Hepatocyte (in vitro differentiated cells): ENCODE data around the gene WASF3.

ENCODE experiments used
- EZH2phosphoT487 ChIP-seq: fragments of 200-600 bp; sonication (generic); IDR thresholded peaks from one replicate; pipeline ENCODE4 v1.6.1; 2018; ENCODE audit warnings: antibody characterized with exemption, mild to moderate bottlenecking, low read depth, moderate library complexity; ENCODE audit not compliant: unreplicated experiment, severe bottlenecking
- TF ChIP-seq, protein P1 (sequence below): fragments of 200-600 bp; sonication (generic); IDR thresholded peaks from 2 replicates; pipeline ENCODE4 v1.5.1; 2016; ENCODE audit warnings: antibody characterized with exemption, mild to moderate bottlenecking; ENCODE audit not compliant: poor library complexity

DNA sequence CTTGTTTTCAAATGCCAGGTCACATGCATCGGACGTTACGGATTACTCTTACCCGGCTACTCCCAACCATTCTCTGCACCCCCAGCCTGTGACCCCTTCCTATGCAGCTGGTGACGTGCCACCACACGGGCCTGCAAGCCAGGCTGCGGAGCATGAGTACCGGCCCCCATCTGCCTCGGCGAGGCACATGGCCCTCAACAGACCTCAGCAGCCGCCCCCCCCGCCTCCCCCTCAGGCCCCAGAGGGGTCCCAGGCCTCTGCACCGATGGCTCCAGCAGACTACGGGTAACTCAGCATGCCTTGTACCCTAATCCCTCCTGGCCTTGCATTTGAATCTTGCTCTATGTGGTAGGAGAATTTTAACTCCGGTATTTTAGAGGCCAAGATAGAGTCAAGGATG is 123.6 kb downstream of the WASF3 start:
- TF ChIP-seq, protein P1, sequence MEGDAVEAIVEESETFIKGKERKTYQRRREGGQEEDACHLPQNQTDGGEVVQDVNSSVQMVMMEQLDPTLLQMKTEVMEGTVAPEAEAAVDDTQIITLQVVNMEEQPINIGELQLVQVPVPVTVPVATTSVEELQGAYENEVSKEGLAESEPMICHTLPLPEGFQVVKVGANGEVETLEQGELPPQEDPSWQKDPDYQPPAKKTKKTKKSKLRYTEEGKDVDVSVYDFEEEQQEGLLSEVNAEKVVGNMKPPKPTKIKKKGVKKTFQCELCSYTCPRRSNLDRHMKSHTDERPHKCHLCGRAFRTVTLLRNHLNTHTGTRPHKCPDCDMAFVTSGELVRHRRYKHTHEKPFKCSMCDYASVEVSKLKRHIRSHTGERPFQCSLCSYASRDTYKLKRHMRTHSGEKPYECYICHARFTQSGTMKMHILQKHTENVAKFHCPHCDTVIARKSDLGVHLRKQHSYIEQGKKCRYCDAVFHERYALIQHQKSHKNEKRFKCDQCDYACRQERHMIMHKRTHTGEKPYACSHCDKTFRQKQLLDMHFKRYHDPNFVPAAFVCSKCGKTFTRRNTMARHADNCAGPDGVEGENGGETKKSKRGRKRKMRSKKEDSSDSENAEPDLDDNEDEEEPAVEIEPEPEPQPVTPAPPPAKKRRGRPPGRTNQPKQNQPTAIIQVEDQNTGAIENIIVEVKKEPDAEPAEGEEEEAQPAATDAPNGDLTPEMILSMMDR, result no peak
- no peak for TF ChIP-seq EZH2phosphoT487
